ENCODE data around the gene EGFR. TPM values are rescaled to one million over a fixed set of nuclear protein-coding genes. Genes with fewer than 3 reads are reported as not detected.
A peak's percentile ranks its signal among the peaks of the same experiment; 100 is the strongest.

The EGFR gene
- total and polyA plus RNA-seq, 2 donors, result 16.4 to 28.2 TPM

DNA sequence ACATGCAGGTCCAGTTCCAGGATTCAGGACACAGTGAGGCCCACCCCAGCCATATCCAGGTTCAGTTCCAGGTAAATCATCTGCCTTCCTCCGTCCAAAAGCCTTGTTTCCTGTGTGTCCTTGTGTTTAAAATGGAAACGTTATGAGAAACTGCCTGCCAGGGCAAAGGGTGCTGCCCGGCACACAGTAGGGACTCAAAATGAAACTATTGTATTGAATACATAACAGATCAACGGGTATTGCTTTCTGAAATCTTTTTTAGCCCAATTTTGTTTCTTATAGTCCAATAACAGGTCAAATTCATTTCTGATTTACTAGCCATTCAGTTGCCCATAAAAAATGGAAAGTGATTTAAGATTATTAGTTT lies 115.5 kb downstream of the EGFR start:
- DNase-seq (ENCODE audit: extremely low spot score), result no peak
- 89% methylated on average over 4 of the region's 4 CpGs for WGBS
- Histone ChIP-seq H3K36me3 (ENCODE audit: insufficient read depth) (no peaks in the 10 kb centered on the region), H3K4me1 (ENCODE audit: insufficient read depth) (peaks cover 1% of the 10 kb centered on the region), H3K27ac (ENCODE audit: low read depth) (peak overlapping the region; percentile 31), H3K4me3 (ENCODE audit: low read depth, low read length) (no peak overlapping the region)

DNA sequence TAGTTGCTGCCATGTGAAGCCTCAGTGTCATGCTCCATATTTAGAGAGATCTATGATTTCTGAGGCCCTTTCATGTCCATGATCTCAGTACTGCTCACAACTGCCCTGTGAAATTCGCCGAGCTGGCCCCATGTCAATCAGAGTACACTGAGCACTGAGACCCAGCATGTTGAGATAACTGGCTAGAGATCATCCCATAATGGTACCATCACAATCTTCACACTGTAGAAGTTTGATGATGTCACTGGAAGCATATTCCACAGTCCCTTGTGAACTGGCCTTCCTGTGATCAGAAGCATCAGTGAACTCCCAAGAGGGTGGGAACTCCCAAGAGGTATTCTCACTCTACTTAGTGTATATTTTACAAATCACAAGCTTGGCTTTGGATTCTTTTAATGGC lies 116.0 kb downstream of the EGFR start:
- no peak for DNase-seq (ENCODE audit: extremely low spot score)
- Histone ChIP-seq H3K36me3 (ENCODE audit: insufficient read depth) (no peaks in the 10 kb centered on the region), H3K27ac (ENCODE audit: low read depth) (no peak overlapping the region), H3K4me3 (ENCODE audit: low read depth, low read length) (no peak overlapping the region), H3K4me1 (ENCODE audit: insufficient read depth) (peaks cover under 1% of the 10 kb centered on the region)
- WGBS, result 74% methylated on average over 2 of the region's 2 CpGs

DNA sequence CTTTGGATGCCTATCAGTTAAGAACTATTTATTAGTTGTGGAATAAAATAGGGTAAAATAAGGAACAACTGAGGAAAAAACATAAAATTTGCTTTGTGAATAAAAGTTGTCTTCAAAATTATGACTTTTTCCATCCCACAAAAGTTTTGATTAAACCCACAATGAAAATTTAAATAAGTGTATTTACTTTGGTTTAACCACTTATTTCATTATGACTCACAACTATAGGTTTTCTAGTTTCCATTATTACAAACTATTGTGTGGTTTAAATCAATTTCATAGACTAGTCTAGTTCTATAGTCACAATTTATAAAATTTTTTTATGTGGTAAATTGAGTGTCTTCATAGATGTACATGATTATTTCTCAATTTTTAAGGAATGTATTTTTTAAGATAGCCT lies 116.6 kb downstream of the EGFR start:
- no peak overlapping the region for H3K4me3 ChIP-seq (ENCODE audit: low read depth, low read length)
- no peak overlapping the region for H3K27ac ChIP-seq (ENCODE audit: low read depth)
- no peaks in the 10 kb centered on the region for H3K4me1 ChIP-seq (ENCODE audit: insufficient read depth)

DNA sequence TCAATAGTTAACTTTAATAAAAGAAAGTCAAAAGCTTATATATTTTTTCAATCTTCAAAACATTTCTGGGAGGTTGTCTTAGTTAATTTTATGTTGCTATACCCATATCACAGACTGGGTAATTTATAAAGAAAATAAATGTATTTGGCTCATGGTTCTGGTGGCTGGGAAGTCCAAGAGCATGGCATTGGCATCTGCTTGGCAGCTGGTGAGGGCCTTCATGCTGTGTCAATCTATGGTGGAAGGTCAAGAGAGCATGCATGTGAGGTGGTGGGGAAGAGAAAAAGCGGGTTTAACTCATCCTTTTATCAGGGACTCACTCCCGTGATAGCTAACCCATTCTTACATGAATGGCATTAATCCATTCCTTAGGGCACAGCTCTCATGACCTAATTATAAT lies 119.8 kb downstream of the EGFR start:
- 70% methylated on average over 2 of the region's 2 CpGs for WGBS
- Histone ChIP-seq H3K4me3 (ENCODE audit: low read depth, low read length) (no peak overlapping the region), H3K36me3 (ENCODE audit: insufficient read depth) (no peaks in the 10 kb centered on the region), H3K27ac (ENCODE audit: low read depth) (no peak overlapping the region), H3K4me1 (ENCODE audit: insufficient read depth) (peaks cover 2% of the 10 kb centered on the region)
- no peak for DNase-seq (ENCODE audit: extremely low spot score)

More for the DNA sequence above, 116.6 kb downstream of the EGFR start:
- DNase-seq (ENCODE audit: extremely low spot score), result no peak
- no peaks in the 10 kb centered on the region for H3K36me3 ChIP-seq (ENCODE audit: insufficient read depth)

DNA sequence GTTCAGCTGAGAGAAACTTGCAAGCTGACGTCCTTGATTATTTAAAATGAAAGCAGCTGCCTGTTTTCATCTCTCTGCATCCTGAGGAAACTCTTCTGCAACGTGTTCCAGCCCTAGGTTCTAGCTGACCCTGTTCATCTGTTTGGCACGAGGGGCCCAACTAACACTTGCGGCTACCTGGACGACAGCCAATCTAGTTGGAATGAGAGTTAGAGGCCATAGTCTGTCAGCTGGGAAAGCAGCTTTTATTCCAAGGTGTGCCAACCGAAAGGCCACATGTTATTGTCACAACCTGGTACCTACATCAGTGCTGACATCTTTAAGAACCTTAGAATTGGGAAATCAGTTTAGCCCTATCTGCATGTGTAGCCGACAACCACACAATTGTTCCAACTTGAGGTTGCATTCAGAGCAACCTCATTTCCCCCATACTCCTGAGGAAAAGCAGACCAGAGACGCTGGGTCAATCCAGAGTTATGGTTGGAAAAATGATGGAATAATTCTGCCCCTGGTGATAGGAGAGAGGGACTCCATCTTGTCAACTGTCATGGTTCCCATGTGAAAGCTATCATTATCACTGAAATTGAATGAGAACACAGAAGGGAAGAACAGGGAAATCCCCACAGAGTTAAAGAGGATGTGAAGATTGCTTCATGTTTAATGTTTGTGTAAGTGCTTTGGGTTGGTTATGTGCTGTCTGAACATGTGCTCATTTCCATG lies 121.6 kb downstream of the EGFR start:
- no peak overlapping the region for H3K27ac ChIP-seq (ENCODE audit: low read depth)

DNA sequence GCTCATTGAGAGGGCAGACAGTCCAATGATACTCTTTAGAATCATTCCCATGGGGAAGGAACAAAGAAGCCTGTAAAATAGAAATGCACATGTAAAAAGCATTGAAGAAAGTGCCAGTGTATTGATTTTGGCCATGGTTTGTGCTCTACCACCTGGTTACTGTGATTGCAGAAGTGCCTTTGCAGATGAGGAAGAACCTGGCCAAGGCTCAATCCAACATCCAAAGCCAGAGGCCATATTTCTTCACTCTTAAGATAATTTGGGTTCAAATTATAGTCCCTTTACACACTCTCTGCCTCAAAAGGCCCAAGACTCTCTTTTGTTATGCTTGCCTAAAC lies 122.1 kb downstream of the EGFR start:
- no peak for DNase-seq (ENCODE audit: extremely low spot score)
- Histone ChIP-seq H3K4me1 (ENCODE audit: insufficient read depth) (peaks cover 2% of the 10 kb centered on the region), H3K27ac (ENCODE audit: low read depth) (no peak overlapping the region), H3K36me3 (ENCODE audit: insufficient read depth) (no peaks in the 10 kb centered on the region), H3K4me3 (ENCODE audit: low read depth, low read length) (no peak overlapping the region)

More for the DNA sequence above, 121.6 kb downstream of the EGFR start:
- Histone ChIP-seq H3K36me3 (ENCODE audit: insufficient read depth) (no peaks in the 10 kb centered on the region), H3K4me3 (ENCODE audit: low read depth, low read length) (no peak overlapping the region), H3K4me1 (ENCODE audit: insufficient read depth) (peaks cover 2% of the 10 kb centered on the region)
- 36% methylated on average over 8 of the region's 8 CpGs for WGBS
- DNase-seq (ENCODE audit: extremely low spot score), result no peak

DNA sequence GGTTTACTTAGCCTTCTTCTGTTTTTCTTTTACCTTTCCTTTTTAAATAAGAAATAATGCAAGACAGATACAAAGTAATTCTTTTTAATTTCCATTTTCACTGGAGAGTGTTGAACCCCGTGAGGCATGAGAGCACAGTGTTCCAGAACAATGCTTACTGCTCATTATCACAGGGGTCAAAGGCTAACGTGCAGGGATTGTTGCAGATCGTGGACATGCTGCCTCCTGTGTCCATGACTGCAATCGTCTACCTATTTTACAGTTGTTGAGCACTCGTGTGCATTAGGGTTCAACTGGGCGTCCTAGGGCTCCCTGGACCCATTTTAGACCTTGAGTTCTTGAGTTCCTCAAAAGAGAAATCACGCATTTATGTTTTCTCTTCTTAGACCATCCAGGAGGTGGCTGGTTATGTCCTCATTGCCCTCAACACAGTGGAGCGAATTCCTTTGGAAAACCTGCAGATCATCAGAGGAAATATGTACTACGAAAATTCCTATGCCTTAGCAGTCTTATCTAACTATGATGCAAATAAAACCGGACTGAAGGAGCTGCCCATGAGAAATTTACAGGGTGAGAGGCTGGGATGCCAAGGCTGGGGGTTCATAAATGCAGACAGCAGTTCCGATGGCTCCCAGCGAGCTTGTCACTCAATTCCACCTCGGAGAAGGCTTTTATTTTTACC lies 124.2 kb downstream of the EGFR start:
- no peak for DNase-seq (ENCODE audit: extremely low spot score)
- 65% methylated on average over 13 of the region's 13 CpGs for WGBS
- no peak overlapping the region for H3K4me3 ChIP-seq (ENCODE audit: low read depth, low read length)
- no peaks in the 10 kb centered on the region for H3K36me3 ChIP-seq (ENCODE audit: insufficient read depth)
- H3K27ac ChIP-seq (ENCODE audit: low read depth), result no peak overlapping the region
- H3K4me1 ChIP-seq (ENCODE audit: insufficient read depth), result peaks cover 2% of the 10 kb centered on the region

DNA sequence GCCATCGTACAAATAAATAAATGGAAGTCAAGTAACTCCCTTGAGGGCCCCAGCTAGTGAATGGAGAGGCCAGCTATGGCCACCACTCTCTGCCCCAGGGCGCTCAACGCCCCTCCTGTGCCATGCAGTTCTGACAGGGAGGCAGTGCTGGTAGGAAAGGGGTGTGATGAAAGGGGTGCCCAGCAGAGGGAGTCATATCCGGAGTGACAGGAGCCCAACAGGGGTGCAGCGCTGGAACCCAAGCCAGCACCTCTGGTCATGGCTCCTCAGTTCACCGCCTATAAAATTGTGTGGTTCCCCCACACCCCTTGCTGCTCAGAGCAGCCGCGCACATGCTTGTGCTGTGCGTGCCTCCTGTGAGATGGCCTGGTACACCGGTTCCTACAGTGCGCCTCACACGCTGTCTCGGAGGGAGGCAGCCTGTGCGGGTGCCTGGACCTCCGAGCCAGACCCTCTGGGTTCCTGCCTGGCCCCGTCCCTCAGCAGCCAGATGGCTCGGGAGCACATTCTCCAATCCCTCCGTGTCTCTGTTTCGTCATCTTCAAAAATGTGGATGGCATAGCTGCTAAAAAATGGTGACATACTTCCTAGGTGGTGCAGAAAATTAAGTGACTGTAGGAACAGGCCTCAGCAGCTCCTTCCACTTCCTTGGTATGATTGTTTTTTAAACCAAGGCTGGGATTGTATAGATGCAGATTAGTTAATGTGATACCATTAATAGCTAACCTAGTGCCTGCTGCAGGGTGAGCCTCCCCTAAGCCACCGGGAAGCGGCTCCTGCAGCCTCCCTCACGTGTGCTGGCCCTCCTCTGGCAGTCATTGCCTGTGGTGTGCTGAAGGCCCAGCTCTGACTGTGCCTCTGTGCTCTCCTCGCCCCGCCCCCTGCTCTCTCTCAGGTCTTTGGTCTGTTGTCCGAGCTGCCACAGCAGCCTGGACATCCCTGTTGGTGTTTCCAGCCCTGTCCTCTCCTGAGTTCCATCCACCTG lies 125.8 kb downstream of the EGFR start:
- 87% methylated on average over 25 of the region's 25 CpGs for WGBS
- DNase-seq (ENCODE audit: extremely low spot score), result no peak
- no peak overlapping the region for H3K4me3 ChIP-seq (ENCODE audit: low read depth, low read length)
- H3K27ac ChIP-seq (ENCODE audit: low read depth), result no peak overlapping the region
- H3K4me1 ChIP-seq (ENCODE audit: insufficient read depth), result peaks cover 2% of the 10 kb centered on the region
- no peaks in the 10 kb centered on the region for H3K36me3 ChIP-seq (ENCODE audit: insufficient read depth)

DNA sequence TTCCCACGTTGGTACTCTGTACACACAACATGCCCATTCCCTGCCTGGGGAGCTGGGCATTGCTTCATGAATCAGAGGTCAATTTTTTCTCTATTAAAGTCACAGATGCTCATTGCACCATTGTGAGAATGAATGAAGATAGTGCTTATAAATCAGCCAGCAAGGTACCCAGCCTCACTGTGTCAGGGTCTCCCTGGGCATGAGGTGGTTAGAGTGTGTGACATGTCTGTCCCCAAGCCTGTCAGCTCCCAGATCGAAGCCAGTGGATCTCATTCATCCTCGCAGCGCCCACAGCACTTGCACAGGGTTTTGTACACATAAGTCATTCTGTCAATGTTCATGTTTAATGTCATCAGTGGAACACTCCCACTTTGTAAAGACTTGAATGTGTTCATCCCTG lies 126.8 kb downstream of the EGFR start:
- no peak for DNase-seq (ENCODE audit: extremely low spot score)
- 82% methylated on average over 4 of the region's 4 CpGs for WGBS
- peaks cover 2% of the 10 kb centered on the region for H3K4me1 ChIP-seq (ENCODE audit: insufficient read depth)
- no peak overlapping the region for H3K4me3 ChIP-seq (ENCODE audit: low read depth, low read length)
- H3K36me3 ChIP-seq (ENCODE audit: insufficient read depth), result no peaks in the 10 kb centered on the region
- H3K27ac ChIP-seq (ENCODE audit: low read depth), result no peak overlapping the region

DNA sequence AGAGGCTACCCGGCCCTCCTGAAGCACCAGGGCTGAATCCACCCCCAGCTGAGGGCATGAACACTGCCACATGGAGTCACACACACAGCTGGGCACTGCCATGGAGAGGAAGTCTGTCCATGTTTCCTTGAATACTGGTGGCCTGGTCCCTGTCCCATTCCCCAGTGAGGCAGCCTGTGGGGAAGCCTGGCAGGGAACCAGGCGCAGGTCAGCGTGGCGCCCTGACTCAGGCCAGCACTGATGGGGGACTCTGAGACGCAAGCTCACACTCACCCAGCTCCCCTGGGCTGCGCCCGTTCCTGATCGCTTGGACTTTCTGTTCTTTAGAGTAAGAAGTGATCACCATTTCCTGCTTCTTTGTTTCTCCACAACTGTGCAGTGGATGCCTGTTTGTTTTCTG lies 128.3 kb downstream of the EGFR start:
- H3K27ac ChIP-seq (ENCODE audit: low read depth), result no peak overlapping the region
- DNase-seq (ENCODE audit: extremely low spot score), result no peak
- 87% methylated on average over 8 of the region's 8 CpGs for WGBS
- H3K36me3 ChIP-seq (ENCODE audit: insufficient read depth), result no peaks in the 10 kb centered on the region
- no peak overlapping the region for H3K4me3 ChIP-seq (ENCODE audit: low read depth, low read length)
- H3K4me1 ChIP-seq (ENCODE audit: insufficient read depth), result no peaks in the 10 kb centered on the region

DNA sequence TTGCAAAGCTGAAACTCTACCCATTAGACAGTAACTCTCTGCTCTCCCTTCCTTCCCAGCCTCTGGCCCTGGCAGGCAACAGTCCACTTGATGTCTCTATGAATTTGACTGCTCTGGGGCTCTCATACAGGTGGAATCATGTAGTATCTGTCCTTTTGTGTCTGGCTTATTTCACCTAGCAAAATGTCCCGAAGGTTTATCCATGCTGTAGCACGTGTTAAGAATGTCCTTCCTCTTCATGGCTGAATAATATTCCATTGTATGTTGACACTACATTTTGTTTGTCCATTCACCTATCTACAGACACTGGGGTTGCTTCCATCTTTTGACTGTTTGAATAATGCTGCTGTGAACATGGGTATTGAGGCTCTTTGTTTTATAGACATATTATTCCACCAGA lies 128.9 kb downstream of the EGFR start:
- H3K36me3 ChIP-seq (ENCODE audit: insufficient read depth), result no peaks in the 10 kb centered on the region
- no peak for DNase-seq (ENCODE audit: extremely low spot score)
- no peak overlapping the region for H3K4me3 ChIP-seq (ENCODE audit: low read depth, low read length)
- H3K27ac ChIP-seq (ENCODE audit: low read depth), result no peak overlapping the region
- H3K4me1 ChIP-seq (ENCODE audit: insufficient read depth), result no peaks in the 10 kb centered on the region
- WGBS, result 94% methylated on average over 2 of the region's 2 CpGs

DNA sequence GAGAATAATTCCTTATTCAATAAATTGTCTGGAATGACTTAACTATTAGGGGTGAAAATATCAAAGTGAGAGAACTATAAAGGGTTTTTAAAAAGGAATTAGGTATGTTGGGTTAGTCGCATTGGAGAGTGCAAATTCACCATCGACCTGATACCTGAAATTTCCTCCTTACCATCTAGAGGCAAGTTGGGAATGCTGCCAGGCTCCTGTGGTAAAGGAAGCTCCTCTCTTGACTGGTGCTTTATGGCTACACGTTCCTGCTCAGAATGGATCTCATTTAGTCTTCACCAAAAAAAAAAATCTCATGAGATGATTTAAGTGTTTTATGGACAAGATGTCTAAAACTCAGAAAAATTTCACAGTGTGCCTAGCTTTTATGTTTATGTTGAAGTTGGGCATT lies 129.8 kb downstream of the EGFR start:
- H3K4me1 ChIP-seq (ENCODE audit: insufficient read depth), result no peaks in the 10 kb centered on the region
- no peak overlapping the region for H3K4me3 ChIP-seq (ENCODE audit: low read depth, low read length)
- H3K36me3 ChIP-seq (ENCODE audit: insufficient read depth), result no peaks in the 10 kb centered on the region
- DNase-seq (ENCODE audit: extremely low spot score), result no peak
- no peak overlapping the region for H3K27ac ChIP-seq (ENCODE audit: low read depth)
- 82% methylated on average over 3 of the region's 3 CpGs for WGBS

DNA sequence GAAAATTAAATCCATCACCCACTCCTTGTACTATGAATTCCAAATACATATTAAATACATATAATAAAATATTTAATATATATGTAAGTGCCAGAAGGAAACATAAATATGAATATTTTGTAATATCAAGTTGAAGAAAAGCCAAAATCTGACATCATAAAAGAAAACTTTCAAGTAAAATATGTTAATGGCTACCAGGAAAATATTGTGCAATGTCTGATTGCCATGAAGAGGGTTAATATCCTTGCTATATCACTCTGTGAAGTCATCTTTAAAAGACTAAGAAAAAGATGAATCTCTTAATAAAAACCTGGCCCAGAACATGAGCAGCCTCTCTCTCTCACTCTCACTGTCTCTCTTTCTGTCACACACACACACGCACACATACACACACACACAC lies 130.2 kb downstream of the EGFR start:
- Histone ChIP-seq H3K4me1 (ENCODE audit: insufficient read depth) (no peaks in the 10 kb centered on the region), H3K36me3 (ENCODE audit: insufficient read depth) (no peaks in the 10 kb centered on the region), H3K27ac (ENCODE audit: low read depth) (no peak overlapping the region), H3K4me3 (ENCODE audit: low read depth, low read length) (no peak overlapping the region)
- 91% methylated on average over 1 of the region's 1 CpG for WGBS
- no peak for DNase-seq (ENCODE audit: extremely low spot score)

DNA sequence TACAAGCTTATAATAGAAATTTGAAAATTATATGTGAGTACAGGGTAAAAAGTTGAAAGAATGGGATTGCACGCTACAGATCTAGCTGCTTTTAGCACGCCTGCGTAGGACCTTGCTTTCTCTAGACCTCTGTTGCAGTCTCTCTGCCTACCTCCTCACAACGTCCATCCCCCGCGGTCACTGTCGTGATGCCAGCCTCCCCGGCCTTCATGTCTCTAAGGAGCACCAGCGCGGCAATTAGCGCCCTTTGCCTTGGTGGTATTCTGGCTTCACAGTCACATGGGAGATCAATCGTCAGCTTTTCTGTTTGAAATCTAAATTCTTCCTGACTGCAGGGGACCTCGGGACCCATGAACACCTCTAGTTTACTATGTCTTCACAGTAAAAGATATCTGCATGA lies 131.3 kb downstream of the EGFR start:
- no peak overlapping the region for H3K27ac ChIP-seq (ENCODE audit: low read depth)
- WGBS, result 84% methylated on average over 13 of the region's 13 CpGs
- no peaks in the 10 kb centered on the region for H3K36me3 ChIP-seq (ENCODE audit: insufficient read depth)
- H3K4me1 ChIP-seq (ENCODE audit: insufficient read depth), result no peaks in the 10 kb centered on the region
- H3K4me3 ChIP-seq (ENCODE audit: low read depth, low read length), result no peak overlapping the region
- no peak for DNase-seq (ENCODE audit: extremely low spot score)

All from urinary bladder (tissue), 4 donors.